CD4-positive, alpha-beta T cell treated with Interleukin-17A for 4 hours (primary cell): ENCODE results near the gene PCNX1.
"Not testable (repeated sequence)": the region's sequence is repeated elsewhere in the genome, so short reads cannot be mapped to it uniquely, and the experiment has no call there.

Source experiments
- DNase-seq: peaks from one replicate; pipeline ENCODE4 v3.0.0-alpha.2; 2020; ENCODE audit warnings: mixed read lengths

Gene PCNX1

GRCh38 chr14:71022012-71022869 lies 115.0 kb downstream of the PCNX1 start:
- no peak for DNase-seq

- no peak for DNase-seq
These were observed 115.7 kb downstream of the PCNX1 start for GRCh38 chr14:71022939-71023338.

- no peak for DNase-seq
These were observed 122.0 kb downstream of the PCNX1 start for GRCh38 chr14:71029236-71029781.

DNA sequence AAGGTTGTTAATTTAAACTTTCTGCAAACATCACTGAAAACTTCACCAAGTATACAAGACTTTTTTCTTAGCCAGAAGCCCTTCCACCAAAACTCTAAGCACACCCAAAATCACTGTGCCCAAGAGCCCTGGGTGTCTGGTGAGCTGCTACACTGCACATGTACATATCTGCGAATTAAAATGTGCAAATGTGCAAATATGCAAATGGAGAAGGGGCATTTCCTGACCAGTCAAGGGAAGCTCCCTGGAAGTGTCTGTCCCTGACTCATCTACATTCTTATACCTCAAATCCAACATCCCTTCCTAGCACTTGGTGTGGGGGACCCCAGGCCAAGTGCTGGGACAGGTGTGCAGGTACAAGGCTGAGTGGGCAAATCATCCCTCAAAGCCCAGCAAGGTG lies 123.7 kb downstream of the PCNX1 start:
- no peak for DNase-seq

GRCh38 chr14:71036433-71036832 lies 129.2 kb downstream of the PCNX1 start:
- no peak for DNase-seq

GRCh38 chr14:71048393-71048792 lies 141.1 kb downstream of the PCNX1 start:
- no peak for DNase-seq

DNA sequence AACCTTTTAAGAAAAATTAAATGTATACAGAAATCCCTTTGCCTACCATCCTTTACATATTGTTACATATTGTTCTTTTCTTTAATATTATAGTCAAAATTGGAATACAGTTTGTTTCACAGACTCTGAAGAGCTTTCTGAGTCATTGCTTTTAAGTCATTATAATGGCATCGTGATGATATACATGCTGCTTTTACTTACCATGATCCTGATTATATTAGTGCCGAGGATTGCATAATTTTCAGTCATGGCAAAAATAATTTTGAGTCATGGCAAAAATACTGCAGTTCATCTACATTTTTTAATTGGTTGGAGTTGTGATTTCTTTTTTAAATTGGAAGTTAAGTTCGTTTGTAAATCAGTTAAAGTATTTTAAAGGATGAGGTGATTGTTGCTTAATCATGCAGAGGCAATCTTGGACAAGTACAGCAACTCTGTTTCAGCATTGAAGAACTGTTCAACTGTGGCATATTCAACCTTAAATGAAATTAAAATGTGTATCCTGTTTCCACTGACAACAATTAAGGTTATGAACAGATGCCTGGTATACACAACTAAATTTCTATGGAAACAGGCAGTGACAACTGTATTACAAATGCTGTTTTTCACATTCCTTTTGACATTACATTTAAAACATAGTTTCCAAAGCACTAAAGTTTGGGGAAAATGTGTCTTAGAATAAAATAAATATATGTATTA lies 142.3 kb downstream of the PCNX1 start:
- DNase-seq = no peak

DNA sequence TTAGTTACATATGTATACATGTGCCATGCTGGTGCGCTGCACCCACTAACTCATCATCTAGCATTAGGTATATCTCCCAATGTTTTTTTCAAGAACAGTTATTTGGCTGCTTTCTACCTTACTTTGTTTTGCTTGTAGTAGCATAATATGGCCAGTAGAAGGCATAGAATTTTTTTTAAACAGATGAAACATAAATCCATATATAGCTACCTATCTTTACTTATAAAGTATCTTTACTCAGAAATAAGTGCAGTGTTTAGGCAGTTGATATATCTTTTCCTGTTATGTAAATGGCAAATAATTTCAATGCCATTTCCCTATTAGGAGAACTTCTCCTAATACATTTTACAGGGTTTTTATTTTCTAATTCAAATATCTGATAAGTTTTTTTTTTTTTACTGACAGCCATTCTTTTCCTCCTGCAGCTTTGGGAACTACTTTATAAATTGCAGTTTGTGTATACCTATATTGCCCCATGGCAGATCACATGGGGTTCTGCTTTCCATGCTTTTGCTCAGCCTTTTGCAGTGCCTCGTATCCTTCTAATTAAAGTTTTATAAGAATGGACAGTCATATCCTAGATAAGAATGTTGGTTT lies 143.1 kb downstream of the PCNX1 start:
- DNase-seq = no peak

GRCh38 chr14:71054706-71055105 lies 147.4 kb downstream of the PCNX1 start:
- no peak for DNase-seq

GRCh38 chr14:71056168-71056567 lies 148.9 kb downstream of the PCNX1 start:
- DNase-seq = no peak

DNA sequence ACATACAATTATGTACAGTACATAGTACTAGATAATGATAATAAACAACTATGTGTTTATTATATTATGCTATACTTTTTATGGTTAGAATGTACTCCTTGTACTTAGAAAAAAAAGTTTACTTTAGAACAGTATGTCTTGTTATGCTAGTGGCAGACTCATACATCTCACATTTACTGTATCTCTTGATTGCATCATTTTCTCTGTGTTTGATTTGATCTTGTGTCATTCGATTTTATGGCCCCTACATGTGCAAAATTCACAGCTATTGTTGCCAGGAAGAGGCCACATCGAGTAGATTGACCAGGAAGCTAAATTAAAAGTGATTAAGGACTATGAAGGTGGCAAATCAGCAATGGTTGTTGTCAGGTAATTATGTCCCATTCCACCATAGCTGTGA lies 153.0 kb downstream of the PCNX1 start:
- DNase-seq = no peak

GRCh38 chr14:71060825-71061455 lies 153.7 kb downstream of the PCNX1 start:
- DNase-seq = no peak

DNA sequence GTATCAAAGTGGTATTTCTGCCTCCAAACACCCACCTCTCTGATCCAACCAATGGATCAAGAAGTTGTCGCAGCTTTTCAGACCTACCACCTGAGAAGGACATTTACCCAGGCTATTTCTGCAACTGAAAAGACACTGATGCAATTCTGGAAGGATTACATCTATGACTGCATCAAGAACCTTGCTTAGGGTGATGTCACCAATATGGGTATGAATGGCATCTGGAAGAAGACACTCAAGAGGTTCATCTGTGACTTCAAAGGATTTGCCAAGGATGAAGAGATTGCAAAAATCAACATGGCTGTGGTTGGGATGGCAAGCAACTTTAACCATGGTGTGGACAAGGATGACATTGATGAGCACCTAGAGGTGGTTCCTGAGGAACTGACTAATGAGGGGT lies 154.2 kb downstream of the PCNX1 start:
- DNase-seq = no peak

GRCh38 chr14:71062581-71063303 lies 155.5 kb downstream of the PCNX1 start:
- no peak for DNase-seq

GRCh38 chr14:71063351-71063750 lies 156.1 kb downstream of the PCNX1 start:
- DNase-seq = no peak

- not testable (repeated sequence) for DNase-seq
These were observed 157.5 kb downstream of the PCNX1 start for GRCh38 chr14:71064747-71065146.

- DNase-seq = no peak
These were observed 162.9 kb downstream of the PCNX1 start for GRCh38 chr14:71070169-71070568.

DNA sequence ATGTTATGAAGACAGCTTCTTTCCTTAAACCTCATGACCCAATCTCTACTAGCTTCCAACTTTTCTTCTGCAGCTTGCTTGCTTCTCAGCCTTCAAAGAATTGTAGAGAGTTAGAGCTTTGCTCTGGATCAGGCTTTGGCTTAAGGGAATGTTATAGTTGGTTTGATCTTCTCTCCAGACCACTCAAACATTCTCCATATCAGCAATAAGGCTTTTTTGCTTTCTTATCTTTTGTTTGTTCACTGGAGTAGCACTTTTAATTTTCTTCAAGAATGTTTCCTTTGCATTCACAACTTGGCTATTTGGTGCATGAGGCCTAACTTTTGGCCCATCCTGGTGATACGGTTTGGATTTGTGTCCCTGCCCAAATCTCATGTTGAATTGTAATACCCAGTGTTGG lies 163.8 kb downstream of the PCNX1 start:
- no peak for DNase-seq

DNA sequence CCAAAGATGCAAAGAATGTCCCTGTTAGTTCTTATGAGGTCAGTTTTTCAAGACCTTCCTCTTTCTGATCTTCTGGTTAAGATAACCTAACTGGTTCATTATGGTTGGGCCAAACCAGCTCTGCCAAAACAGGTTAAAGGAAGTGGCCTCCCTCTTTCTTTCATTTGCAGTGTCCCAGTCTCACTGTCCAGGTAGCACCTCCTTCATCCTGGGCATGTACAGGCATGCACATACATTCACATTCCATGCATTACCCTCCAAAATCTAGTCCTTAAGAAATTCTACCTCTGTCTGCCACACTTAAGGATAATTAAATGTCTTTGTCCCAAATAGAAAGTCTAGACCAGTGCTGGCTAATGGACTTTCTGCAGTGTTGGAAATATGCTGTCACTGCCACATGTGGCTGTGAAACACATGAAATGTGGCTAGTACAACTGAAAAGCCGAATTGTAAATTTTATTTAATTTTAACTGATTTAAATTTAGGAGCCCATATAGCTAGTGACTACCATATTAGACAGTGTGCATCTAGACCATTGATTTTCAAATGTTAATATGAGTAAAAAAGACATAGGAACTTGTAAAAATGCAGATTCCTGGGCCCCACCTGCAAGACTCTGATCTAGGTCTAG lies 169.3 kb downstream of the PCNX1 start:
- no peak for DNase-seq

GRCh38 chr14:71078500-71078899 lies 171.2 kb downstream of the PCNX1 start:
- no peak for DNase-seq

DNA sequence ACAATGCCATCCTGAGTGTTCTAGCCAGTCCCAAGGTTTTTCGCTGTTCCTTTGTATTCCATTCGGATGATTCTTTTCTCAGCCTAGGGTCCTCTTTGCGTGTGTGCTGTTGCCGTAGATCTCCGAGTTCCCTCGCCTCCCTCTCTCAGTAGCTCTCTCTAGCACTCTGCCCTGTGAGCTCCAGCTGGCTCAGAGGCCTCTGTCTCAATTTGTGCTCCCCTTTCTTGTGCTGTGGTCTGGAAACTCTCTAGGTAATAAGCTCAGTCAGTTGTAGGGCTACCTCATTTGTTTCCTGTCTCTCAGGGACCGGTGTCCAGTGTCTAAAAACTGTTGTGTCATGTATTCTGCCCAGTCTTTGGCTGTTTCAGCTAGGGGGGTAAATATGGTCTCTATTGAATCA lies 179.3 kb downstream of the PCNX1 start:
- DNase-seq = no peak

DNA sequence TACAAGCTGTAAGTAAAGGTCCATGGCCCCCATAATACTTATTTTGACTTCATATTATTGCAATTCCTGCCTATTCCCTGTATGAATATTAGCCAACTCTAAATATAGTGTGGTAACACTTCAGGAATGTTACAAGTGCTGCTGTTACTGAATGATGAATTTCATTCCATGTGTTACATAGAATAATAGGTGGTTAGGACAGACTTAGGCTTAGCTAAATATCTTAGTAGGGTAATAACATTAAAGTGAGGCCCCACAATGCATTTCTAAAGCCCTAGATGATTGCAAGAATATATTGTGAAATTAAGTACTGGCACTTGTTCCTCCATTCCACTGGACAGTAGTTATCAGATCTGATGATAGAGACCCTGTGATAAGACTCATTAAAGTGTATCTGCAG lies 182.7 kb downstream of the PCNX1 start:
- no peak for DNase-seq
